ENCODE results near the gene BNIP3.
"Not testable (repeated sequence)": the region's sequence is repeated elsewhere in the genome, so short reads cannot be mapped to it uniquely, and the experiment has no call there.

DNA sequence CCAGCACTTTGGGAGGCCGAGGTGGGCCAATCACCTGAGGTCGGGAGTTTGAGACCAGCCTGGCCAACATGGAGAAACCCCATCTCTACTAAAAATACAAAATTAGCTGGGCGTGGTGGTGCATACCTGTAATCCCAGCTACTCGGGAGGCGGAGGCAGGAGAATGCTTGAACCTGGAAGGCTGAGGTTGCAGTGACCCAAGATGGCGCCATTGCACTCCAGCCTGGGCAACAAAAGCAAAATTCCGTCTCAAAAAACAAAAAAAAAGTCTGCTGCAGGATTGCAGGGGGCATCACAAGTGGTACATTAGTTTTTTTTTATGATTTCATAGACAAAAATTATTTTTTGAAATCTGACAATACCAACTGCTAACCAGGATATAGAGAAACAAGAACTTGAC is 5.1 kb upstream of the BNIP3 start:
- TF ChIP-seq, protein P1, sequence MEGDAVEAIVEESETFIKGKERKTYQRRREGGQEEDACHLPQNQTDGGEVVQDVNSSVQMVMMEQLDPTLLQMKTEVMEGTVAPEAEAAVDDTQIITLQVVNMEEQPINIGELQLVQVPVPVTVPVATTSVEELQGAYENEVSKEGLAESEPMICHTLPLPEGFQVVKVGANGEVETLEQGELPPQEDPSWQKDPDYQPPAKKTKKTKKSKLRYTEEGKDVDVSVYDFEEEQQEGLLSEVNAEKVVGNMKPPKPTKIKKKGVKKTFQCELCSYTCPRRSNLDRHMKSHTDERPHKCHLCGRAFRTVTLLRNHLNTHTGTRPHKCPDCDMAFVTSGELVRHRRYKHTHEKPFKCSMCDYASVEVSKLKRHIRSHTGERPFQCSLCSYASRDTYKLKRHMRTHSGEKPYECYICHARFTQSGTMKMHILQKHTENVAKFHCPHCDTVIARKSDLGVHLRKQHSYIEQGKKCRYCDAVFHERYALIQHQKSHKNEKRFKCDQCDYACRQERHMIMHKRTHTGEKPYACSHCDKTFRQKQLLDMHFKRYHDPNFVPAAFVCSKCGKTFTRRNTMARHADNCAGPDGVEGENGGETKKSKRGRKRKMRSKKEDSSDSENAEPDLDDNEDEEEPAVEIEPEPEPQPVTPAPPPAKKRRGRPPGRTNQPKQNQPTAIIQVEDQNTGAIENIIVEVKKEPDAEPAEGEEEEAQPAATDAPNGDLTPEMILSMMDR (conservative IDR thresholded peaks at IDR 0.05) = not testable (repeated sequence)
- TF ChIP-seq ZFX (IDR thresholded peaks at IDR 0.05) = not testable (repeated sequence)

Data from C4-2B (cell line).